Measurements from ENCODE around the gene ZDHHC14.
A peak's percentile ranks its signal among the peaks of the same experiment; 100 is the strongest.
"Not testable (repeated sequence)": the region's sequence is repeated elsewhere in the genome, so short reads cannot be mapped to it uniquely, and the experiment has no call there.

Gene ZDHHC14
- total RNA-seq: 5.0 to 5.9 reads per million in 2 experiments

- DNase-seq (ENCODE audit: low read depth): peak; percentile 82
Observed at GRCh38 chr6:157380779-157381561, at the start of gene ZDHHC14. Gene ZDHHC14 (plus strand): TSS chr6:157381190.

GRCh38 chr6:157332813-157333212, 48.2 kb upstream of the ZDHHC14 start:
- DNase-seq (ENCODE audit: low read depth): no peak

- DNase-seq (ENCODE audit: low read depth): no peak
Observed at GRCh38 chr6:157333537-157333936, 47.5 kb upstream of the ZDHHC14 start.

- no peak for DNase-seq (ENCODE audit: low read depth)
Observed at GRCh38 chr6:157333956-157334355, 47.0 kb upstream of the ZDHHC14 start.

GRCh38 chr6:157335829-157336228, 45.2 kb upstream of the ZDHHC14 start:
- DNase-seq (ENCODE audit: low read depth): no peak

- not testable (repeated sequence) for DNase-seq (ENCODE audit: low read depth)
Observed at GRCh38 chr6:157337276-157337675, 43.7 kb upstream of the ZDHHC14 start.

GRCh38 chr6:157337751-157338150, 43.2 kb upstream of the ZDHHC14 start:
- DNase-seq (ENCODE audit: low read depth): no peak

- DNase-seq (ENCODE audit: low read depth): no peak
Observed at GRCh38 chr6:157339432-157339831, 41.6 kb upstream of the ZDHHC14 start.

- no peak for DNase-seq (ENCODE audit: low read depth)
Observed at GRCh38 chr6:157343732-157344131, 37.3 kb upstream of the ZDHHC14 start.

GRCh38 chr6:157346373-157346772, 34.6 kb upstream of the ZDHHC14 start:
- DNase-seq (ENCODE audit: low read depth): no peak

- no peak for DNase-seq (ENCODE audit: low read depth)
Observed at GRCh38 chr6:157358287-157358686, 22.7 kb upstream of the ZDHHC14 start.

- DNase-seq (ENCODE audit: low read depth): no peak
Observed at GRCh38 chr6:157361886-157362285, 19.1 kb upstream of the ZDHHC14 start.

GRCh38 chr6:157364705-157365104, 16.3 kb upstream of the ZDHHC14 start:
- DNase-seq (ENCODE audit: low read depth): no peak

- DNase-seq (ENCODE audit: low read depth): no peak
Observed at GRCh38 chr6:157366648-157367047, 14.3 kb upstream of the ZDHHC14 start.

GRCh38 chr6:157368359-157369049, 12.5 kb upstream of the ZDHHC14 start:
- DNase-seq (ENCODE audit: low read depth): no peak

GRCh38 chr6:157370755-157371154, 10.2 kb upstream of the ZDHHC14 start:
- no peak for DNase-seq (ENCODE audit: low read depth)

GRCh38 chr6:157372501-157373280, 8.3 kb upstream of the ZDHHC14 start:
- no peak for DNase-seq (ENCODE audit: low read depth)

GRCh38 chr6:157374889-157375443, 6.0 kb upstream of the ZDHHC14 start:
- DNase-seq (ENCODE audit: low read depth): no peak

- DNase-seq (ENCODE audit: low read depth): no peak
Observed at GRCh38 chr6:157376241-157376640, 4.7 kb upstream of the ZDHHC14 start.

- DNase-seq (ENCODE audit: low read depth): no peak
Observed at GRCh38 chr6:157376706-157377230, 4.2 kb upstream of the ZDHHC14 start.

- DNase-seq (ENCODE audit: low read depth): peak; percentile 84
Observed at GRCh38 chr6:157379656-157380457, 1.1 kb upstream of the ZDHHC14 start.
